GM12892 (cell line): ENCODE data around the gene POU2AF1.
"Not testable (repeated sequence)": the region's sequence is repeated elsewhere in the genome, so short reads cannot be mapped to it uniquely, and the experiment has no call there.

ENCODE experiments used
- DNase-seq: peaks from one replicate; pipeline ENCODE4 v3.0.0; 2011; ENCODE audit not compliant: insufficient read length
- FAIRE-seq: peaks from 2 replicates; lab custom pipeline; 2011; peaks lifted over from hg19 to GRCh38; lab: Jason Lieb, UNC
- POLR2A ChIP-seq: IDR thresholded peaks from 2 replicates; pipeline ENCODE4 v1.6.1; 2011; ENCODE audit warnings: low read depth, low read length, control low read depth
- POLR2AphosphoS5 ChIP-seq: IDR thresholded peaks from 2 replicates; pipeline ENCODE4 v1.6.1; 2011; ENCODE audit warnings: low read depth, low read length, control low read depth
- TAF1 ChIP-seq: IDR thresholded peaks from 2 replicates; pipeline ENCODE4 v1.6.1; 2011; ENCODE audit warnings: low read depth, mild to moderate bottlenecking, control low read depth, low read length, borderline replicate concordance

The POU2AF1 gene

DNA sequence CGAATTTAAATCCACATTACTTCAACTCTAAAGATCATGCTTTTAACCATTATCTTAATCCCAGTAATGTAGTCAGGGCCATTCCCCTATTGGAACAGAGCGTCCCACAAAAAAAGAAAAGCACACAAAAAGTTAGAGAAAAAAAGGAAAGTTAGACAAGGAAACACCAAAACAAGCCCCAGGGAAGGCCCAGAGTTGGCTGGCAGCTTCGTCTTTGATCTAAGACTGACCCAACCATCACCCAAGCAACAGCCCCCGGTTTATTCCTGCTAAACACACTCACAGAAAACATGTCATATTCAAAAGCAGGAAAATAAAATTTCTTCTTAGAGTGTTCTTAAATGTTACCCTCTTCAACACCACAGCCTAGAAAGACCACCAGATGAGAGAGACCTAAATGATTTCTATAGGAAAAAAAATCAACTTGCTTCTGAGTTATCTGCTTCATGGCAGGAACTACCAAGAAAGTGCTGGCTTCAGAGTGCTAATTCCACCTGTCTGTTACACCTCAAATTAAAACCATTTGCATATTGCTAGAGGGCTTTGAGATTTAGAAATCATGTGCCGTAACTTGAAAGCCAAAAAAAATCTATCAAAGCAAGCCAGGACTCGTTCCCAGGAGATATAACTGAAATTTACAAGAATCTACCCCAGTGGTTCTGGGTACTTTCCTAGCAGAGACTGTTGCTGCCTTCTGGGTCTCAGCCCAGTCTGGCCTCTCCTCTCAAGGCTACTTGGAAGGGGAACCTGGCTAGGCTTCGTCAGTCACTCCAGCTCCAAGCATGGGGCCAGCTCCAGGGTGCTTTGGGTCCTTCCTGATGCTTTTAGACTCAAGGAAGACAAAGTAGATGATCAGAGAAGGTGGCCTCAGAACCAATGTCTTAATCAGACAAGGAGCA, 49.5 kb downstream of the POU2AF1 start:
- DNase-seq (no peak), FAIRE-seq (no peak)
- no peak for TF ChIP-seq POLR2AphosphoS5
- TF ChIP-seq POLR2A = no peak
- no peak for TF ChIP-seq TAF1

GRCh38 chr11:111327908-111328624, 51.0 kb downstream of the POU2AF1 start:
- DNase-seq (no peak), FAIRE-seq (peak; percentile 21)
- TF ChIP-seq POLR2AphosphoS5 (no peak), POLR2A (no peak), TAF1 (no peak)

DNA sequence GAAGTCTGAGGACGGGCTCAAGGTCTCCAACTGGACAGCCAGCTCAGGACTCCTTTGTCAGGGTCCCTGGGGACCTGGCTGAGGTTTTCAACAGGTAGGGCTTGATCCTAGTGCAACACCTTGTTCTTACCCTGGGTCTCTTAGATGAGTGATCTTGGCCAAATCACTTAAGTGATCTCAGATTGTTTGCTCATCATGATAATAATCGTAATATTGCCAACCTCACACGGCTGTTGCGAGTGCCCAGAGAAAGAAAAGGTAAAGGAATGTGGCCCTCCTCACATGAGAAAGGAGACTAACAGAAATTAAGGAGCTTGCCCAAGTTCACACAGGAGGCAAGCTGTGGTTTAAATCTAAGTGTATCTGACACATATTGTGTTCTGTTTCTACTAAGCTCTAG, 52.3 kb downstream of the POU2AF1 start:
- TF ChIP-seq POLR2AphosphoS5 = no peak
- TF ChIP-seq POLR2A = no peak
- TF ChIP-seq TAF1 = no peak
- peak; percentile 67 for FAIRE-seq
- no peak for DNase-seq

- FAIRE-seq (no peak), DNase-seq (no peak)
- TF ChIP-seq POLR2A = no peak
- TF ChIP-seq POLR2AphosphoS5 = no peak
- TF ChIP-seq TAF1 = no peak
Observed at GRCh38 chr11:111325259-111325658, 53.8 kb downstream of the POU2AF1 start.

- FAIRE-seq (no peak), DNase-seq (no peak)
- TF ChIP-seq TAF1 = no peak
- TF ChIP-seq POLR2A = no peak
- no peak for TF ChIP-seq POLR2AphosphoS5
Observed at GRCh38 chr11:111324277-111324720, 54.8 kb downstream of the POU2AF1 start.

- DNase-seq = no peak
- no peak for FAIRE-seq
- no peak for TF ChIP-seq TAF1
- no peak for TF ChIP-seq POLR2AphosphoS5
- no peak for TF ChIP-seq POLR2A
Observed at GRCh38 chr11:111322534-111322933, 56.5 kb downstream of the POU2AF1 start.

DNA sequence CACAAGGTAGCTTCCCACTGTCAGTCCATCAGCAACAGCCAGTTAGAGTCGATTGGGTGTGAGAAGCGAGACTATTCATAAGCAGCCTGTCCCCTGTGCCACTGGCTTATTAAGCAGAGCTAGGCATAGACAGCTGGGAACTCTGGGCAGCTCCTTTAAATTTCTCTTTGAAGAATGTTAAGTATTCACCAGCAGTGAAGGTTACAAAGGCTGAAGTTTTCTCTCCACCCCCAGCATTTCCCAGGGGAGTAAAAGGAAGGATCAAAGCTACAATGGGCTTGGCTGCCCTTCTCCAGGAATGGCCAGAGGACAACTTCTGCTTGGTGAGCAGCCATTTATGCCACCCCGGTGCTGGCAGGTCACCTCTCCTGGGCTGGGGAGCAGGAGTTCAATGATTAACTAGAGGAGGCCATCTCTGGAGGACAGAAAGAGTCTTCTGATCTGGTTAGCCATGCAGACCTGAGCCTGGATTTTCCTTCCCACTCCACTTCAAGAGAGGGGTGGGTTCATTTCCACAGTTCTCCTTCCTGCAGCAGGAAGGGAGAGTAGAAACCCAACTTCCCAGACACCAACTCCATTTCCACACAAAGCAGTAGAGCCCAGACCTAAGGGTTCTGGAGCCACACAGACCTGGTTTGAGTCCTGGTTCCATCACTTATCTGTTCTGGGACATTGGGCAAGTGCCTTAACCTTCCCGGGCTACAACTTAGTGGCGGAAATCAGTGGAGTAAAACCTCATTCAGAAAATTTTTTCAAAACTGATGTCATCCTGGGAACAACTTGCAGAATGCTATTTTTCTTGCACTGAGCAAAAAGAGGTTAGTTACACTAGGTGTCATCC, 58.1 kb downstream of the POU2AF1 start:
- no peak for FAIRE-seq
- no peak for DNase-seq
- no peak for TF ChIP-seq TAF1
- no peak for TF ChIP-seq POLR2A
- no peak for TF ChIP-seq POLR2AphosphoS5

DNA sequence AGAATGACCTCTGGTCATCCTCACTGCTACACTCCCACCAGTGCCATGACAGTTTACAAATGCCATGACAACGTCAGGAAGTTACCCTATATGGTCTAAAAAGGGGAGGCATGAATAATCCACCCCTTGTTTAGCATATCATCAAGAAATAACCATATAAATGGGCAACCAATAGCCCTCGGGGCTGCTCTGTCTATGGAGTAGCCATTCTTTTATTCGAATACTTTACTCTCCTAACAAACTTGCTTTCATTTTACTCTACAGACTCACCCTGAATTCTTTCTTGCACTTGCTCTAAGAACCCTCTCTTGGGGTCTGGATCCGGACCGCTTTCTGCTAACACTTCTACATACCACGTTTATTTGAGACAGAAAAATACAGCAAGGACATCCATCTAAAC, 58.9 kb downstream of the POU2AF1 start:
- FAIRE-seq, DNase-seq: not testable (repeated sequence)

DNA sequence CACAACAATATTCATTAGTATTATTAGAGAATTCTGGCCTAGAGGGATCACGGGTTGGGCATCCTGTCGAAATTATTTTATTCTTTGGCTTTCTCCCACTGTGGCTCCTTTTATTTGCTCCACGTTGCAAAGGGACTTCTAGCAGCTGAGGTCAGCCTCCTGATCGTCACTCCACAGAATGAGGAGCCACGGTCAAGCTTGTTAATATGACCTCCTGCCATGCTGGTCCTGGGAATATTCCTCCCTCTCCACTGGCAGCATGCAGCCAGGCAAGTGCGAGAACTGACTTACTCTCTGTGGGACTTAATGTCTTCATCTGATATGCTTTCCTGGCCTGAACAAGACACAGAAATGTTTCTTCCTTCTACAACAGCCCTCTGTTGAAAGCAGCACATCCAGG, 59.8 kb downstream of the POU2AF1 start:
- no peak for FAIRE-seq
- TF ChIP-seq POLR2AphosphoS5 = no peak
- no peak for TF ChIP-seq TAF1
- TF ChIP-seq POLR2A = no peak
- no peak for DNase-seq

DNA sequence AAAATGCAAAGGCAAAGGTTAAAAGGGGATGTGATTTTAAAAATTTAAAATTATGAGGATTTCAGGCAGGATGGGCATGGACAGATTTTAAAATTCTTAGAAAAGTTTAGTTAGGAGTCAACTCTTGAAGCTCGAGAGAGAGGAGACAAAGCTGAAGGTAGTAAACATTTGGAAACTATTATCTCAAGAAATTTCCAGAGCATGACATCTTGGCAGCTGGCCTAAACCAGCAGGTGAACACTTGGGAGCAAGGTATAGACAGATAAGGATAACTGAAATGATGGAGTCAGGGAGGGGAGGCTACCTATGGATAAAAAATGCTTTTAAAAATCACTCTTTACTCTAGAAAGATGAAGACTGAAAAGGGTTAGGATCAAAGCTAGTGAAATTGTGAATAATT, 67.0 kb downstream of the POU2AF1 start:
- TF ChIP-seq POLR2A (no peak), TAF1 (no peak), POLR2AphosphoS5 (no peak)
- DNase-seq (no peak), FAIRE-seq (no peak)

GRCh38 chr11:111310723-111311122, 68.4 kb downstream of the POU2AF1 start:
- FAIRE-seq (no peak), DNase-seq (no peak)
- no peak for TF ChIP-seq POLR2A
- TF ChIP-seq POLR2AphosphoS5 = no peak
- no peak for TF ChIP-seq TAF1
